T1000 (cell line): ENCODE measurements around the gene TIAM2.
"Not testable (repeated sequence)": the region's sequence is repeated elsewhere in the genome, so short reads cannot be mapped to it uniquely, and the experiment has no call there.

Experiments
- DNase-seq: peaks from one replicate; lab custom pipeline; 2025; ENCODE audit warnings: mixed read lengths; lab: John Stamatoyannopoulos, UW

Gene TIAM2

GRCh38 chr6:155103083-155103645 is 108.0 kb downstream of the TIAM2 start:
- not testable (repeated sequence) for DNase-seq

GRCh38 chr6:155103816-155104366 is 108.8 kb downstream of the TIAM2 start:
- no peak for DNase-seq

DNA sequence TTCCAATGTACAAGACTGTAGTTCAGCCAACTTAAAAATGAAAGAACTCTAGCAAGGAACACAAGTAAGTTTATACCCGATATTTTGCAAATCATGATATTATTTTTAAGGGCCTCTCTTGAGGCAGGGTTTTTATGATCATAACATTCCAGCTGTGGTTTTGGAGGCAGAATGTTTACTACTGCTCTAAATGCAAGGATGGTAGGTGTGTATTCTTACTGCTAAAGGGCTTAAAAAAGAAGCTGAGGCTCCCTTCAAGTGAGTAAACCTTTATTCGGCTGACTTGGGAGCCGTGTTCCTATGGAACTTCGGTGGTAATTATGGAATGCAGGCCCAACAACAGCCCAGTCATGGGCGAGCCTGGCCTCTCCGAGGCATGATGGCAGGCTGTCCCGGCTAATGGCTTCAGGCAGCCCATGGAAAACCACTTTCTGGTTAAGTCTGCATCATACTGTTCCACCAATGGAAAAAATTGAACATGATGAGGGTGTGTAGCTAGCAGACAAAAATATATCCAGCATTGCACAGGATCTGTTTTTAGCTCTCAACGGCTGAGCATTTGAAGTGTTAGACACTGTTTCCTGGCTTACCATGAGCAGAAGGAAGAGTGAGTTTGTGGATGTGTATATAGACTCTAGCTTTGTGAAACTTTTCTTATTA is 111.5 kb downstream of the TIAM2 start:
- no peak for DNase-seq

- DNase-seq = no peak
Measured at GRCh38 chr6:155107432-155108069, 112.4 kb downstream of the TIAM2 start.

DNA sequence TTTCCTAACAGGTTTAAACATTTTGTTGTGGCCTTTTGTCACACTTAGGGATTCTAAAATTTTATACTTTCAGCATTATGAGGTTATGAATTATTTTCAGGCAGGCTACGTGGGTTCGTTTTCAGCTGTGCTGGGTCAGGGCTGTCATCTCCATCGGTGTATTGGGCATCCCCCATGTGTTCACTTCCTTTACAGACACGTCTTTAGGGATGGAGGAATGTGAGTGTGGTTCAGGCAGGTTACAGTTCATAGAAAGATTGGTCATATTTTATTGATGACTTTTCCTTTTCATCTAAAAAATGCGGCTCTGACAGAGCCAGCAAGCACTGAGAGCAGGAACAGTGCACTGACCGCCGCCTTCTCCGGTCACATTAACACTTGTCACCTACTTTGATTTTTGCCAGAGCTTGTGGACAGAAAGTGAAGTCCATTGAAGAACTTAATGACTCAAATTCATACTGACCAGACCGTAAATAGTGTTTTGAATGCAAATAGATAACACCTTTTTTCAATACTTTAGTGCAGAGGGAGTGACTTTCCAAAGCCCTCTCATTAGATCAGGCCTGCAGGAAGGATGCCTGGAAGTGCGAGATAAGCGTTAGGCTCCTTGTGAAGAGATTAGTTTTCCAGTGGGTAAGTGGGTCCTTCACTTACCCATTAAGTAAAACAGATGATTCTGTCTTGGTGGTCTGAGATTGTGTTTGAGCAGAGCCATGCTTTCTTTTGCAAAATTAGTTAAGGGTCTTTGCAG is 113.1 kb downstream of the TIAM2 start:
- DNase-seq = no peak

- no peak for DNase-seq
Measured at GRCh38 chr6:155110721-155111120, 115.6 kb downstream of the TIAM2 start.

- no peak for DNase-seq
Measured at GRCh38 chr6:155112757-155113156, 117.6 kb downstream of the TIAM2 start.

GRCh38 chr6:155115893-155116570 is 120.9 kb downstream of the TIAM2 start:
- no peak for DNase-seq

GRCh38 chr6:155116571-155116910 is 121.4 kb downstream of the TIAM2 start:
- DNase-seq = no peak

DNA sequence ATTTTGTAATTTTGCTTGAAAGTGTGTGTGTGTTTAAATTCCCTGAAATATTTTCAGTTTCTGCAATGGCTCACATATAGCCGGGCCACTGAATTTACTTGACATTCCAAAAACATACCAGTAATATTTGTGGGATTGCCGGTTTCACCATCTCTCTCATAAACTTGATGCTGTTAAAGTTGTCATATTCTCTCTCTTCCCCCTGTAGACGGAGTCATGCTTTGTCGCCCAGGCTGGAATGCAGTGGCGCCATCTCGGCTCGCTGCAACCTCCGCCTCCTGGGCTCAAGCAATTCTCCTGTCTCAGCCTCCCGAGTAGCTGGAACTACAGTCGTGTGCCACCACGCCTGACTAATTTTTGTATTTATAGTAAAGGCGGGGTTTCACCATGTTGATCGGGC is 122.1 kb downstream of the TIAM2 start:
- no peak for DNase-seq

DNA sequence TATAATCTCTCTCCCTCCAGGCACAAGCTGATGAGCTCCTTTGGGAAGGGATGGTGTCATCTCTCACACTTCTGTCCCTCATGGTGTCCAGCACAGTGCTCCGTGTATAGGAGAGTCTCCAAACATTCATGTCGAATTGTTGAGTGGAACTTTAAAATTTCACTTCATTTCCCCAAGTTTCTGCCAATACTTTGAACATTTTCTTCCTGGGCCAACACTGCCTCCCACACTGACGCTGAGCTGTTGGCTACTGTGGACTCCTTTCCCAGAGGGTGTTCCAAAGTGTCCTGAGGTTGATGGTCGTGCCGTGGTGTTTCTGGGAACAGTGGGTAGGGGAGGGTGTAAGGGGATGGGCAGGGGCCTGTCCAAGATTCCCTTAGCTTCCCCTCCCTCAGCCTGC is 122.7 kb downstream of the TIAM2 start:
- no peak for DNase-seq

GRCh38 chr6:155119201-155119600 is 124.1 kb downstream of the TIAM2 start:
- not testable (repeated sequence) for DNase-seq

DNA sequence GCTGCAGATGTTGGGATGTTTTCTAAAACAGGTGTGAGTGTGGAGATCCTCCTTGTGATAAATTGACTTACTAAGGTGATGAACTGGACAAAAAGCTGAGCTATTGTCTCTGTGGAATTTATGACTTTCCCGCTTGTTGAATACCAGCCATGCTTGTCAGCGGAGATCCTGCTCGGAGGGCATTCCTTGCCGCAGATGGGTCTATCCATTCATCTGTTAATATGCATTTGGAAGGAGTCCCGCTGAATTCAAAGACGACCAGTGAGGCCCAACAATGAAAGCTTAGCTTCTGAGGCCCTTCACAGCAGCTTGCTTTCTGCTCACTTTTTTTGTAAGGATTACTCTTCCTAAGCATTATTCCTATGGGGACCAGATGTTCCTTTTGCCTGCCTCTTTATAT is 124.9 kb downstream of the TIAM2 start:
- no peak for DNase-seq

DNA sequence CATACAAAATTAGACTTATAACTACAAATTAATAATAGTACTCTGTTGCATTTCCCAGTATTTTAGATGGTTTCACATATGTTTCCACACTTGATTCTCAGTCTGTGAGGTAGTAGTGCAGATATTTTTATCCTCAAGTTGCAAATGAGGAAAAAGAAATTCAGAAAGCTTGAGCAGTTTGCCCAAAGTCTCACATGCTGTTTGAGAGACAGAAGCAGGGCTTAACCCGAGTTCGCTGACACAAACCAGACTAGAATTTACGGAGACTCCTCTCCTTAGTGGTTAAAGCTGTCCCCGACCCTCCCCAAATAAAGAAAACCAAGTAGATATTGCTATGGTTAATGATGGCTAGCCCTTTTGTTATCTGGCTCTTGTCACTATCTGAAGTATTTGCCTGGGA is 126.2 kb downstream of the TIAM2 start:
- DNase-seq = no peak

DNA sequence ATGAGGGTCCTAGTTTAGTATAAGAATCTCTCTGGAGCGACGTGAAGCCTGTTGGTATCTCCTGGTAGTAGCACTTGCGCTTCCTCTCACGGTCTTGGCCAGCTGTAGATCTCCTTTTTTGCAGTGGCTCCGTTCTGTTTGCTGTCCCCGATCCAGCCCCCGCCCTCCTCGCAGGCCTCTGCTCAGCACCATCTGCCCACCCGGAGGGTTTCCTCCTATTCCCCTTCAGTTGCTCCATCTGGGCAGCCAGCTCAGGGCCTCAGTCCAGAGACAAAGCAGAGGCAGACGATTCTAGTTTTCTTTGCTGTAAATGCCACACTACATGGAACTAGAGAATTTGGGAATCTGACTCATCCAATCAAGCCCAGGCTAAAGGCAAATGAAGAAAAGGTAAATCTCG is 126.6 kb downstream of the TIAM2 start:
- no peak for DNase-seq

GRCh38 chr6:155122199-155122950 is 127.3 kb downstream of the TIAM2 start:
- no peak for DNase-seq

GRCh38 chr6:155123520-155123919 is 128.4 kb downstream of the TIAM2 start:
- no peak for DNase-seq

DNA sequence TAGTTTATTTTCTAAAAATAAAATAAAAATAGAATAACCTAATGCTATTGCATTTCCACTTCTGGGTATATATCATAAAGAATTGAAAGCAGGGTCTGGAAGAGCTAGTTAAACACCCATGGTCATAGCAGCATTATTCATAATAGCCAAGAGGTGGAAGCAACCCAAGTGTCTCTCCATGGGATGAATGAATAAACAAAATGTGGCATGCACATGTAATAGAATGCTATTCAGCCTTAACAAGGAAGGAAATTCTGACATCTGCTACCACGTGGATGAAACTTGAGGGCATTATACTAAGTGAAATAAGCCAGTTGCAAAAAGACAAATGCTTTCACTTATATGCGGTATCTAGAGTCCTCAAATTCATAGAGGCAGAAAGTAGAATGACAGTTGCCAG is 130.8 kb downstream of the TIAM2 start:
- no peak for DNase-seq

- peak; percentile 53 for DNase-seq
Measured at GRCh38 chr6:155126727-155127439, 131.8 kb downstream of the TIAM2 start.

- no peak for DNase-seq
Measured at GRCh38 chr6:155128977-155129376, 133.9 kb downstream of the TIAM2 start.

DNA sequence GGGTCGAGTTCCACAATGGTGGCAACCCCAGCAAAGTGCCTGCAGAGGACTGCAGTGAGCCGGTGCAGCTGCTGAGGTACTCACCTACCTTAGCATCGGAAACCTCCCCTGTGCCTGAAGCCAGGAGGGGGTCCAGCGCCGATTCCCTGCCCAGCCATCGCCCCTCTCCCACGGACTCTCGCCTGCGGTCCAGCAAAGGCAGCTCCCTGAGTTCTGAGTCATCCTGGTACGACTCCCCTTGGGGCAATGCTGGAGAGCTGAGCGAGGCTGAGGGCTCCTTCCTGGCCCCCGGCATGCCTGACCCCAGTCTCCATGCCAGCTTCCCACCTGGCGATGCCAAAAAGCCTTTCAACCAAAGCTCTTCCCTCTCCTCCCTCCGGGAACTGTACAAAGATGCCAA is 134.6 kb downstream of the TIAM2 start:
- no peak for DNase-seq
